A549 (cell line): Measurements from ENCODE around the gene DMRTB1. TPM values are rescaled to one million over a fixed set of nuclear protein-coding genes. Genes with fewer than 3 reads are reported as not detected.

Source experiments
- ATAC-seq, 2 experiments: fragments of 200-7000 bp in 1 of 2; fragments of >200 bp in 1 of 2; cut with Nextera tagmentation in 1 of 2; cut with Tn5 transposase in 1 of 2; 3 replicates each; pipeline versions ENCODE4 v1.8.0 to v1.9.1; 2018 to 2020; ENCODE audit warnings: mild to moderate bottlenecking in 1 of 2, moderate library complexity in 1 of 2
- CTCF ChIA-PET: fragments of 300-600 bp; sonication (Branson Sonifier 250); formaldehyde crosslinking; extraction: SDS; loops from one replicate; lab custom pipeline; 2021; ENCODE audit warnings: antibody characterized with exemption, inconsistent platforms; lab: Yijun Ruan, JAX
- POLR2A ChIA-PET: fragments of 350-600 bp; formaldehyde crosslinking; extraction: SDS; loops from one replicate; lab custom pipeline; 2021; ENCODE audit warnings: antibody characterized with exemption, inconsistent platforms; lab: Yijun Ruan, JAX
- DNase-seq, 2 experiments: peaks; one replicate each; pipeline versions ENCODE4 v3.0.0 to v3.0.0-alpha.2; 2011 to 2016; ENCODE audit warnings: low read depth in 1 of 2, low spot score in 1 of 2
- FAIRE-seq: peaks from 2 replicates; lab custom pipeline; 2011; peaks lifted over from hg19 to GRCh38; lab: Jason Lieb, UNC
- H3K27ac ChIP-seq, 2 experiments: fragments of >200 bp; sonication (Bioruptor Twin); formaldehyde crosslinking; 3 replicates each; pipeline ENCODE4 v1.5.1; 2016 to 2017
- H3K4me1 ChIP-seq: fragments of >200 bp; sonication (Bioruptor Twin); formaldehyde crosslinking; 3 replicates; pipeline ENCODE4 v1.6.1; 2016
- H3K4me2 ChIP-seq: fragments of >200 bp; sonication (Bioruptor Twin); formaldehyde crosslinking; 3 replicates; pipeline ENCODE4 v1.6.1; 2016
- H3K4me3 ChIP-seq: fragments of >200 bp; sonication (Bioruptor Twin); formaldehyde crosslinking; 3 replicates; pipeline ENCODE4 v1.5.1; 2016
- H3K9me3 ChIP-seq: fragments of >200 bp; sonication (Bioruptor Twin); formaldehyde crosslinking; 3 replicates; pipeline ENCODE4 v1.6.1; 2016
- ATOH8 ChIP-seq: fragments of 250-450 bp; sonication (Bioruptor Pico); IDR thresholded peaks from 2 replicates; pipeline ENCODE4 v1.5.0; 2020; ENCODE audit warnings: low read depth, mild to moderate bottlenecking, moderate library complexity
- CBX8 ChIP-seq: fragments of 200-600 bp; sonication (generic); IDR thresholded peaks from 2 replicates; pipeline ENCODE4 v1.6.1; 2016
- EHF ChIP-seq: fragments of 250-450 bp; sonication (Bioruptor Pico); IDR thresholded peaks from 2 replicates; pipeline ENCODE4 v1.5.0; 2020; ENCODE audit warnings: mild to moderate bottlenecking
- EP300 ChIP-seq, 2 experiments: fragments of >200 bp; sonication (Bioruptor Twin); formaldehyde crosslinking; IDR thresholded peaks; 2 replicates in 1 of 2; 3 replicates in 1 of 2; pipeline ENCODE4 v1.6.1; 2016 to 2017
- FOSL2 ChIP-seq, 2 experiments: fragments of 450-650 bp in 1 of 2; fragments of >200 bp in 1 of 2; sonication (Bioruptor Twin) in 1 of 2; formaldehyde crosslinking; IDR thresholded peaks; 2 replicates each; pipeline versions ENCODE4 v1.5.0 to v1.6.1; 2016 to 2020; ENCODE audit warnings: mild to moderate bottlenecking in 1 of 2, moderate library complexity in 1 of 2
- GATA3 ChIP-seq: IDR thresholded peaks from 2 replicates; pipeline ENCODE4 v1.6.1; 2012; ENCODE audit warnings: borderline replicate concordance
- HOXA7 ChIP-seq: fragments of 250-450 bp; sonication (Bioruptor Pico); IDR thresholded peaks from 2 replicates; pipeline ENCODE4 v1.5.0; 2020; ENCODE audit warnings: mild to moderate bottlenecking, moderate library complexity
- HOXB13 ChIP-seq: fragments of 250-450 bp; sonication (Bioruptor Pico); IDR thresholded peaks from 2 replicates; pipeline ENCODE4 v1.5.0; 2020; ENCODE audit warnings: low read depth, mild to moderate bottlenecking, moderate library complexity
- JUN ChIP-seq, 2 experiments: fragments of >200 bp; sonication (Bioruptor Twin); formaldehyde crosslinking; IDR thresholded peaks; 2 replicates in 1 of 2; 3 replicates in 1 of 2; pipeline ENCODE4 v1.6.1; 2016 to 2017
- KDM5A ChIP-seq: fragments of 200-600 bp; sonication (generic); IDR thresholded peaks from 2 replicates; pipeline ENCODE4 v1.6.1; 2016; ENCODE audit warnings: antibody characterized with exemption, mild to moderate bottlenecking
- MAZ ChIP-seq: fragments of 150-350 bp; IDR thresholded peaks from 2 replicates; pipeline ENCODE4 v1.6.1; 2014; ENCODE audit warnings: antibody characterized with exemption, low read depth, low read length, borderline replicate concordance
- NFE2L2 ChIP-seq: fragments of 150-350 bp; conservative IDR thresholded peaks from 2 replicates; pipeline ENCODE4 v1.6.1; 2014; ENCODE audit warnings: low read length
- PBX3 ChIP-seq: IDR thresholded peaks from 2 replicates; pipeline ENCODE4 v1.6.1; 2012
- POLR2AphosphoS2 ChIP-seq: conservative IDR thresholded peaks from 2 replicates; pipeline ENCODE4 v1.6.1; 2012; ENCODE audit warnings: low read length, improper control_type of control experiment, inconsistent platforms
- RAD21 ChIP-seq, 2 experiments: fragments of >200 bp in 1 of 2; sonication (Bioruptor Twin) in 1 of 2; formaldehyde crosslinking in 1 of 2; IDR thresholded peaks in 1 of 2; conservative IDR thresholded peaks in 1 of 2; 2 replicates in 1 of 2; 3 replicates in 1 of 2; pipeline ENCODE4 v1.6.1; 2012 to 2018; ENCODE audit warnings: inconsistent platforms in 1 of 2
- RARB ChIP-seq: fragments of 250-450 bp; sonication (Bioruptor Pico); IDR thresholded peaks from 2 replicates; pipeline ENCODE4 v1.8.0; 2021; ENCODE audit warnings: mild to moderate bottlenecking, moderate library complexity
- RNF2 ChIP-seq: fragments of 200-600 bp; sonication (generic); IDR thresholded peaks from 2 replicates; pipeline ENCODE4 v1.6.1; 2016; ENCODE audit warnings: low read depth, mild to moderate bottlenecking, antibody characterized with exemption, moderate library complexity, borderline replicate concordance
- SMC3 ChIP-seq: fragments of >200 bp; sonication (Bioruptor Twin); formaldehyde crosslinking; IDR thresholded peaks from 3 replicates; pipeline ENCODE4 v1.6.1; 2018; ENCODE audit warnings: inconsistent platforms
- SREBF2 ChIP-seq: fragments of 450-650 bp; IDR thresholded peaks from 2 replicates; pipeline ENCODE4 v1.6.1; 2014; ENCODE audit warnings: mild to moderate bottlenecking, moderate library complexity
- WGBS: methylation state at CpG from one replicate; pipeline ENCODE4 v1.1.6; 2017; ENCODE audit errors: missing lambda C conversion rate; 5-methylcytosine and 5-hydroxymethylcytosine counted together
- polyA plus RNA-seq, 4 experiments: library from polyadenylated mRNA; depleted of rRNA in 3 of 4; stranded (reverse); fragments of >200 nt; fragmentation: RNase III in 1 of 4; extraction: RNeasy Plus Mini Kit Qiagen cat#74134 plus additional on column Dnase treatment in 1 of 4; gene quantifications; 2 replicates in 3 of 4; 3 replicates in 1 of 4; pipeline ENCODE4 v1.2.3, GENCODE V29; 2011 to 2017
- TF ChIP-seq, protein P1 (sequence below): fragments of 250-450 bp; sonication (Bioruptor Pico); IDR thresholded peaks from 2 replicates; pipeline ENCODE4 v1.5.0; 2021; ENCODE audit warnings: mild to moderate bottlenecking, moderate library complexity, borderline replicate concordance
- TF ChIP-seq, protein P2 (sequence below): fragments of >200 bp; sonication (Bioruptor Twin); formaldehyde crosslinking; IDR thresholded peaks from 3 replicates; pipeline ENCODE4 v1.6.1; 2016
- TF ChIP-seq, protein P3 (sequence below): fragments of 450-650 bp; IDR thresholded peaks from 2 replicates; pipeline ENCODE4 v1.6.1; 2014; ENCODE audit warnings: antibody characterized with exemption
- TF ChIP-seq, protein P4 (sequence below): fragments of 150-350 bp; IDR thresholded peaks from 2 replicates; pipeline ENCODE4 v1.6.1; 2014; ENCODE audit warnings: low read depth, mild to moderate bottlenecking, low read length

The DMRTB1 gene
- polyA plus RNA-seq, 2 of the 4 experiments (the other 2 are of a cell fraction) = not detected

DNA sequence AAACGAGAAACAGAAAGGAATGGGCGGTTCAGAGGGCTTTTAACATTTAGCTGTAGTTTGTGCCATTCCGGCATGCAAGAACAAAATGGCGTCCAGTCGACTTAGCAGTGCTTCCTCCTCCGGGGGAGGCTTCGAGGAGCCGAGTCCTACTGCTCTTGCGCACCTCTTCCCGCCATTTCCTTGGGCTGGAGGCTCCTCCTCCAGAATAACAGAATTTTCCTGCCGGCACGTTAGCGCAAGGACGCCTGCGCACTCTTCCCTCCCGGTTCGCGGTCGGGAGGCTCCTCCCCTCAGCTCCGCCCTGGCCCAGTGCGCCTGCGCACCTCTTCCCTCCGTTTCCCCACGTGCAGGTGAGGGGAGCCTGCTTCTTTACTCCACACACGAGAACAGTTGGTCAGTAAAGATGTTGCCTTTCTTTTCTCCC lies 1.0 kb downstream of the DMRTB1 start:
- no peak for TF ChIP-seq PBX3
- FAIRE-seq = no peak

GRCh38 chr1:53460666-53461322 lies 1.6 kb downstream of the DMRTB1 start:
- DNase-seq = no peak
- ChIA-PET CTCF (interaction anchor here (0.9 to 1.3 kb wide), 2 partner anchors 8 to 11 kb away, joined by 3 read pairs; no protein-coding TSS in a partner anchor), POLR2A (no interaction called here)
- Histone ChIP-seq H3K9me3 (no peaks in the 10 kb centered on the region), H3K4me1 (no peaks in the 10 kb centered on the region), H3K27ac (no peak overlapping the region), H3K4me3 (no peak overlapping the region), H3K4me2 (no peak overlapping the region)
- no peak for ATAC-seq
- 94% methylated on average over 13 of the region's 29 CpGs for WGBS
- FAIRE-seq = no peak
- TF ChIP-seq NFE2L2 = no peak
- TF ChIP-seq GATA3 = no peak
- no peak for TF ChIP-seq EHF (CRISPR knock-in tag)
- no peak for TF ChIP-seq HOXB13 (CRISPR knock-in tag)
- TF ChIP-seq KDM5A = no peak
- no peak for TF ChIP-seq ATOH8
- TF ChIP-seq, protein P1, sequence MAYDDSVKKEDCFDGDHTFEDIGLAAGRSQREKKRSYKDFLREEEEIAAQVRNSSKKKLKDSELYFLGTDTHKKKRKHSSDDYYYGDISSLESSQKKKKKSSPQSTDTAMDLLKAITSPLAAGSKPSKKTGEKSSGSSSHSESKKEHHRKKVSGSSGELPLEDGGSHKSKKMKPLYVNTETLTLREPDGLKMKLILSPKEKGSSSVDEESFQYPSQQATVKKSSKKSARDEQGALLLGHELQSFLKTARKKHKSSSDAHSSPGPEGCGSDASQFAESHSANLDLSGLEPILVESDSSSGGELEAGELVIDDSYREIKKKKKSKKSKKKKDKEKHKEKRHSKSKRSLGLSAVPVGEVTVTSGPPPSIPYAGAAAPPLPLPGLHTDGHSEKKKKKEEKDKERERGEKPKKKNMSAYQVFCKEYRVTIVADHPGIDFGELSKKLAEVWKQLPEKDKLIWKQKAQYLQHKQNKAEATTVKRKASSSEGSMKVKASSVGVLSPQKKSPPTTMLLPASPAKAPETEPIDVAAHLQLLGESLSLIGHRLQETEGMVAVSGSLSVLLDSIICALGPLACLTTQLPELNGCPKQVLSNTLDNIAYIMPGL = no peak
- no peak for TF ChIP-seq CBX8
- TF ChIP-seq, protein P2, sequence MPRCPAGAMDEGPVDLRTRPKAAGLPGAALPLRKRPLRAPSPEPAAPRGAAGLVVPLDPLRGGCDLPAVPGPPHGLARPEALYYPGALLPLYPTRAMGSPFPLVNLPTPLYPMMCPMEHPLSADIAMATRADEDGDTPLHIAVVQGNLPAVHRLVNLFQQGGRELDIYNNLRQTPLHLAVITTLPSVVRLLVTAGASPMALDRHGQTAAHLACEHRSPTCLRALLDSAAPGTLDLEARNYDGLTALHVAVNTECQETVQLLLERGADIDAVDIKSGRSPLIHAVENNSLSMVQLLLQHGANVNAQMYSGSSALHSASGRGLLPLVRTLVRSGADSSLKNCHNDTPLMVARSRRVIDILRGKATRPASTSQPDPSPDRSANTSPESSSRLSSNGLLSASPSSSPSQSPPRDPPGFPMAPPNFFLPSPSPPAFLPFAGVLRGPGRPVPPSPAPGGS = no peak
- no peak for TF ChIP-seq POLR2AphosphoS2
- TF ChIP-seq RNF2 = no peak
- TF ChIP-seq SREBF2 = no peak
- TF ChIP-seq, protein P3, sequence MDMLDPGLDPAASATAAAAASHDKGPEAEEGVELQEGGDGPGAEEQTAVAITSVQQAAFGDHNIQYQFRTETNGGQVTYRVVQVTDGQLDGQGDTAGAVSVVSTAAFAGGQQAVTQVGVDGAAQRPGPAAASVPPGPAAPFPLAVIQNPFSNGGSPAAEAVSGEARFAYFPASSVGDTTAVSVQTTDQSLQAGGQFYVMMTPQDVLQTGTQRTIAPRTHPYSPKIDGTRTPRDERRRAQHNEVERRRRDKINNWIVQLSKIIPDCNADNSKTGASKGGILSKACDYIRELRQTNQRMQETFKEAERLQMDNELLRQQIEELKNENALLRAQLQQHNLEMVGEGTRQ = no peak
- TF ChIP-seq HOXA7 (CRISPR knock-in tag) = no peak

More for the DNA sequence above, 1.0 kb downstream of the DMRTB1 start:
- H3K9me3 ChIP-seq = no peaks in the 10 kb centered on the region
- no peak overlapping the region for H3K4me2 ChIP-seq
- 80% methylated on average over 25 of the region's 25 CpGs for WGBS
- no peak for ATAC-seq
- no peak for DNase-seq
- no peaks in the 10 kb centered on the region for H3K4me1 ChIP-seq
- no peak overlapping the region for H3K4me3 ChIP-seq
- ChIA-PET CTCF (interaction anchor here (0.9 to 1.3 kb wide), 2 partner anchors 9 to 12 kb away, joined by 3 read pairs; no protein-coding TSS in a partner anchor), POLR2A (no interaction called here)
- no peak overlapping the region for H3K27ac ChIP-seq

GRCh38 chr1:53461323-53462044 lies 2.3 kb downstream of the DMRTB1 start:
- ATAC-seq (no peak), DNase-seq (no peak), FAIRE-seq (no peak)
- Histone ChIP-seq H3K4me1 (no peaks in the 10 kb centered on the region), H3K27ac (no peak overlapping the region), H3K4me2 (no peak overlapping the region), H3K9me3 (no peaks in the 10 kb centered on the region), H3K4me3 (no peak overlapping the region)
- ChIA-PET POLR2A (no interaction called here), CTCF (interaction anchor here (1.3 kb wide), 1 partner anchor 8 kb away, joined by 3 read pairs; no protein-coding TSS in a partner anchor)
- WGBS = 79% methylated on average over 24 of the region's 25 CpGs
- TF ChIP-seq JUN (IDR thresholded peaks at IDR 0.05) (no peak), MAZ (no peak), RAD21 (conservative IDR thresholded peaks at IDR 0.05 in 1 of 2, IDR thresholded peaks at IDR 0.05 in 1 of 2) (no peak), HOXB13 (CRISPR knock-in tag) (no peak), SMC3 (no peak), RARB (no peak), POLR2AphosphoS2 (no peak), EHF (CRISPR knock-in tag) (no peak), FOSL2 (IDR thresholded peaks at IDR 0.05) (no peak), FOSL2 (CRISPR knock-in tag; IDR thresholded peaks at IDR 0.05) (no peak), EP300 (IDR thresholded peaks at IDR 0.05) (no peak), SREBF2 (no peak)
- TF ChIP-seq, protein P3 = no peak
- TF ChIP-seq, protein P4, sequence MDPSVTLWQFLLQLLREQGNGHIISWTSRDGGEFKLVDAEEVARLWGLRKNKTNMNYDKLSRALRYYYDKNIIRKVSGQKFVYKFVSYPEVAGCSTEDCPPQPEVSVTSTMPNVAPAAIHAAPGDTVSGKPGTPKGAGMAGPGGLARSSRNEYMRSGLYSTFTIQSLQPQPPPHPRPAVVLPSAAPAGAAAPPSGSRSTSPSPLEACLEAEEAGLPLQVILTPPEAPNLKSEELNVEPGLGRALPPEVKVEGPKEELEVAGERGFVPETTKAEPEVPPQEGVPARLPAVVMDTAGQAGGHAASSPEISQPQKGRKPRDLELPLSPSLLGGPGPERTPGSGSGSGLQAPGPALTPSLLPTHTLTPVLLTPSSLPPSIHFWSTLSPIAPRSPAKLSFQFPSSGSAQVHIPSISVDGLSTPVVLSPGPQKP = no peak
